RWPE2 (cell line): ENCODE results near the gene CTNNAL1.

Source experiments
- ATAC-seq: fragments of 200-7000 bp; cut with Tn5 transposase; 3 replicates; pipeline ENCODE4 v1.9.1; 2021; ENCODE audit warnings: low read depth
- DNase-seq: peaks from one replicate; pipeline ENCODE4 v3.0.0-alpha.2; 2020; ENCODE audit warnings: low spot score
- H3K27ac ChIP-seq: fragments of 450-650 bp; 2 replicates; pipeline ENCODE4 v1.5.1; 2017; ENCODE audit warnings: mild to moderate bottlenecking; ENCODE audit not compliant: poor library complexity, severe bottlenecking
- H3K27me3 ChIP-seq: fragments of 250-450 bp; sonication (Bioruptor Pico); 2 replicates; pipeline ENCODE4 v1.5.1; 2021; ENCODE audit warnings: mild to moderate bottlenecking, moderate library complexity; ENCODE audit not compliant: insufficient read depth, poor library complexity, severe bottlenecking
- H3K36me3 ChIP-seq: fragments of 250-450 bp; sonication (Bioruptor Pico); 2 replicates; pipeline ENCODE4 v1.5.1; 2020; ENCODE audit warnings: low read depth, mild to moderate bottlenecking, moderate library complexity
- H3K4me1 ChIP-seq: fragments of 250-450 bp; sonication (Bioruptor Pico); 2 replicates; pipeline ENCODE4 v1.5.1; 2021; ENCODE audit warnings: mild to moderate bottlenecking, moderate library complexity; ENCODE audit not compliant: insufficient read depth, poor library complexity, severe bottlenecking
- H3K4me3 ChIP-seq: fragments of 250-450 bp; sonication (Bioruptor Pico); 2 replicates; pipeline ENCODE4 v1.5.1; 2021; ENCODE audit warnings: mild to moderate bottlenecking, moderate library complexity; ENCODE audit not compliant: severe bottlenecking
- H3K9me3 ChIP-seq: fragments of 250-450 bp; sonication (Bioruptor Pico); 2 replicates; pipeline ENCODE4 v1.5.1; 2021; ENCODE audit warnings: mild to moderate bottlenecking, moderate library complexity; ENCODE audit not compliant: severe bottlenecking
- CTCF ChIP-seq: fragments of 450-650 bp; IDR thresholded peaks from one replicate; pipeline ENCODE4 v1.5.1; 2017; ENCODE audit warnings: mild to moderate bottlenecking, moderate library complexity; ENCODE audit not compliant: poor library complexity, severe bottlenecking

CTNNAL1 gene

GRCh38 chr9:109011231-109011671 lies 2.0 kb downstream of the CTNNAL1 start:
- H3K9me3 ChIP-seq = no peaks in the 10 kb centered on the region
- peak overlapping the region; percentile 96 for H3K27ac ChIP-seq
- peaks cover 21% of the 10 kb centered on the region for H3K36me3 ChIP-seq
- TF ChIP-seq CTCF = no peak
- H3K27me3 ChIP-seq = no peaks in the 10 kb centered on the region
- DNase-seq (no peak), ATAC-seq (no peak)
- peaks cover 42% of the 10 kb centered on the region for H3K4me1 ChIP-seq
- H3K4me3 ChIP-seq = peak overlapping the region; percentile 85

DNA sequence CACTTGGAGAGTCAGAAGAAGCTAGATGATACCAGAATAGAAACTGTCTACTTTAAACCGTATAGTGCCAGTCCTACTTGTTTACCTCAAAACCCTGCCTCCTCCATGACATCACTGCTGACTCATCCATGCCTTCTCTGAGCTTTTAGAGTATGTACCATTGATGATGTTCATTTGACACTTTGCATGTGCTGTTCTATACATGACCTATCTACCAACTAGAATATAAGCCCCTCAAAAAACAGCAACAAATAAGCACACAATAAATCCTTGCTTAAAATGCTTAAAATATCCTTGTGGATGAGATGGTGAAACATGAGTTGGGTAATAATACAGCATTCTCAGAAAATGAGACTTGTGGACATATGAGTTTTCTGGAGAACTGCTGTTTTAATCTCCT lies 2.6 kb downstream of the CTNNAL1 start:
- no peak for ATAC-seq
- no peak overlapping the region for H3K4me3 ChIP-seq
- peaks cover 26% of the 10 kb centered on the region for H3K36me3 ChIP-seq

GRCh38 chr9:109005678-109006077 lies 7.6 kb downstream of the CTNNAL1 start:
- no peak overlapping the region for H3K27ac ChIP-seq
- no peak for DNase-seq
- no peak overlapping the region for H3K4me3 ChIP-seq
- no peaks in the 10 kb centered on the region for H3K27me3 ChIP-seq
- ATAC-seq = no peak
- peaks cover 5% of the 10 kb centered on the region for H3K9me3 ChIP-seq
- peaks cover 14% of the 10 kb centered on the region for H3K4me1 ChIP-seq
- no peak for TF ChIP-seq CTCF
- H3K36me3 ChIP-seq = peaks cover 46% of the 10 kb centered on the region

More for the DNA sequence above, 2.6 kb downstream of the CTNNAL1 start:
- peaks cover 40% of the 10 kb centered on the region for H3K4me1 ChIP-seq
- no peak for DNase-seq
- peak overlapping the region; percentile 96 for H3K27ac ChIP-seq
- H3K27me3 ChIP-seq = no peaks in the 10 kb centered on the region
- H3K9me3 ChIP-seq = no peaks in the 10 kb centered on the region
- no peak for TF ChIP-seq CTCF

DNA sequence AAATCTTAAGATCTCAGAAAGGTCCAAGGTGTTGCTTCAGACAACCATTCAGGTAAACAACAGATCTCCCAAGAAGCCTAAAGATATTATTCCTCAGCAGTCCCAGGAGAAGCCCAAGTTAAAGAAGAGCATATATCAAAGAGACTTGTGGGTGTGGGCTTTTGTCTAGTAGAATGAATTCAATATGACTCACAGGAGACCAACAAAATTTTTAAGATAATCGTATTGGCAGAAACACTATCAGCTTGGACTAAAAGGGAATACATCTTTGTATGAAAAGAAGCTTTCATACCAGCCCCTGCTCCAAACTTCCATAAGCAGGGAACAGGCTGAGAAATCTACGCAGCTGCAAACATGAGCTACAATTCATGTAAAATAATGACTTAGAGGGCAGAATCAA lies 10.2 kb downstream of the CTNNAL1 start:
- H3K4me1 ChIP-seq = peaks cover 9% of the 10 kb centered on the region

More for the DNA sequence above, 10.2 kb downstream of the CTNNAL1 start:
- Histone ChIP-seq H3K4me3 (no peak overlapping the region), H3K9me3 (peaks cover 5% of the 10 kb centered on the region), H3K27ac (no peak overlapping the region), H3K36me3 (peaks cover 45% of the 10 kb centered on the region), H3K27me3 (no peaks in the 10 kb centered on the region)
- no peak for TF ChIP-seq CTCF
- ATAC-seq (no peak), DNase-seq (no peak)
